ENCODE measurements around the gene CAMK2G. TPM values are rescaled to one million over a fixed set of nuclear protein-coding genes. Genes with fewer than 3 reads are reported as not detected.

CAMK2G gene
- total RNA-seq, 6 experiments from 2014 or later = 8.3 to 10.7 (median 9.4) TPM

- WGBS (ENCODE audit: insufficient coverage, low coverage, low lambda C conversion rate, missing lambda C conversion rate) = 0% methylated on average over 17 of the region's 36 CpGs
Measured at GRCh38 chr10:73785211-73785720, 89.1 kb downstream of the CAMK2G start, which contains the start of gene ZSWIM8. TSS of gene ZSWIM8 (plus strand) at chr10:73785606. CDS start at chr10:73785879, 273 bp downstream.

GRCh38 chr10:73782749-73783085 lies 91.6 kb downstream of the CAMK2G start:
- H3K9me3 ChIP-seq = no peaks in the 10 kb centered on the region
- H3K27ac ChIP-seq = peak overlapping the region; percentile 86 to 95 (median 93)
- ATAC-seq = no peak
- H3K4me1 ChIP-seq = peaks cover 0 to 38% (median 9%) of the 10 kb centered on the region in 4 donors
- 6% methylated on average over 2 of the region's 2 CpGs for WGBS (ENCODE audit: insufficient coverage, low coverage, low lambda C conversion rate, missing lambda C conversion rate)
- peaks cover 0 to 4% (median 0%) of the 10 kb centered on the region in 4 donors for H3K36me3 ChIP-seq
- intact Hi-C loops (cut with DNase I) = no loop called here
- TF ChIP-seq CTCF (IDR thresholded peaks at IDR 0.05) = no peak
- H3K4me3 ChIP-seq = peak overlapping the region; percentile 84 to 92 (median 90)
- no peak for DNase-seq
- no peaks in the 10 kb centered on the region for H3K27me3 ChIP-seq

More at GRCh38 chr10:73785211-73785720, 89.1 kb downstream of the CAMK2G start, which contains the start of gene ZSWIM8:
- H3K36me3 ChIP-seq = peaks cover 0 to 18% (median 6%) of the 10 kb centered on the region in 4 donors
- H3K4me1 ChIP-seq = peaks cover 0 to 42% (median 9%) of the 10 kb centered on the region in 4 donors
- no peaks in the 10 kb centered on the region for H3K27me3 ChIP-seq
- peak; percentile 76 for TF ChIP-seq POLR2A (IDR thresholded peaks at IDR 0.05)
- TF ChIP-seq CTCF (IDR thresholded peaks at IDR 0.05) = peak in 1 of 4 donors; percentile 2
- ATAC-seq (peak; percentile 80 to 90 (median 84)), DNase-seq (peak; percentile 88 to 93 (median 89))
- H3K4me3 ChIP-seq = peak within 1 kb of the TSS; percentile 84 to 96 (median 94)
- H3K9me3 ChIP-seq = no peaks in the 10 kb centered on the region
- peak within 1 kb of the TSS; percentile 76 to 90 (median 78) for H3K27ac ChIP-seq
- intact Hi-C loops (cut with DNase I) = no loop called here

- H3K36me3 ChIP-seq = peaks cover 0 to 4% (median 0%) of the 10 kb centered on the region in 4 donors
- intact Hi-C loops (cut with DNase I) = no loop called here
- H3K27ac ChIP-seq = peak within 1 kb of the TSS; percentile 86 to 95 (median 93)
- TF ChIP-seq CTCF (IDR thresholded peaks at IDR 0.05) (no peak), POLR2A (IDR thresholded peaks at IDR 0.05) (peak; percentile 50)
- WGBS (ENCODE audit: insufficient coverage, low coverage, low lambda C conversion rate, missing lambda C conversion rate) = 0% methylated on average over 23 of the region's 57 CpGs
- H3K4me1 ChIP-seq = peaks cover 0 to 32% (median 6%) of the 10 kb centered on the region in 4 donors
- DNase-seq (peak; percentile 94 to 95 (median 95)), ATAC-seq (peak; percentile 78 to 83 (median 80))
- H3K4me3 ChIP-seq = peak within 1 kb of the TSS; percentile 84 to 92 (median 90)
- H3K27me3 ChIP-seq = no peaks in the 10 kb centered on the region
- no peaks in the 10 kb centered on the region for H3K9me3 ChIP-seq
Measured at GRCh38 chr10:73781879-73782748, 92.2 kb downstream of the CAMK2G start, which contains the start of gene CHCHD1. TSS of gene CHCHD1 (plus strand) at chr10:73782048. CDS start at chr10:73782076, 28 bp downstream.

GRCh38 chr10:73781548-73781878 lies 92.8 kb downstream of the CAMK2G start:
- TF ChIP-seq CTCF (IDR thresholded peaks at IDR 0.05) (no peak), POLR2A (IDR thresholded peaks at IDR 0.05) (no peak)
- Histone ChIP-seq H3K4me1 (peaks cover 0 to 26% (median 4%) of the 10 kb centered on the region in 4 donors), H3K27me3 (no peaks in the 10 kb centered on the region), H3K9me3 (no peaks in the 10 kb centered on the region), H3K27ac (peak overlapping the region; percentile 86 to 95 (median 93)), H3K36me3 (peaks cover 0 to 4% (median 0%) of the 10 kb centered on the region in 4 donors), H3K4me3 (peak overlapping the region; percentile 84 to 92 (median 90))
- intact Hi-C loops (cut with DNase I) = no loop called here
- no peak for ATAC-seq
- 2% methylated on average over 9 of the region's 14 CpGs for WGBS (ENCODE audit: insufficient coverage, low coverage, low lambda C conversion rate, missing lambda C conversion rate)
- DNase-seq = no peak

Measured in right lobe of liver (tissue), 6 donors.